Stimulated activated CD4-positive, alpha-beta T cell treated with anti-CD3 and anti-CD28 coated beads, Interleukin-2, amount 100 ng/mL, for 48 hours (primary cell): ENCODE data around the gene GPR148.
A peak's percentile ranks its signal among the peaks of the same experiment; 100 is the strongest.
"Not testable (repeated sequence)": the region's sequence is repeated elsewhere in the genome, so short reads cannot be mapped to it uniquely, and the experiment has no call there.

Source experiments
- DNase-seq, 2 donors: peaks; one replicate each; pipeline ENCODE4 v3.0.0-alpha.2; 2020

The GPR148 gene, protein sequence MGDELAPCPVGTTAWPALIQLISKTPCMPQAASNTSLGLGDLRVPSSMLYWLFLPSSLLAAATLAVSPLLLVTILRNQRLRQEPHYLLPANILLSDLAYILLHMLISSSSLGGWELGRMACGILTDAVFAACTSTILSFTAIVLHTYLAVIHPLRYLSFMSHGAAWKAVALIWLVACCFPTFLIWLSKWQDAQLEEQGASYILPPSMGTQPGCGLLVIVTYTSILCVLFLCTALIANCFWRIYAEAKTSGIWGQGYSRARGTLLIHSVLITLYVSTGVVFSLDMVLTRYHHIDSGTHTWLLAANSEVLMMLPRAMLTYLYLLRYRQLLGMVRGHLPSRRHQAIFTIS

DNA sequence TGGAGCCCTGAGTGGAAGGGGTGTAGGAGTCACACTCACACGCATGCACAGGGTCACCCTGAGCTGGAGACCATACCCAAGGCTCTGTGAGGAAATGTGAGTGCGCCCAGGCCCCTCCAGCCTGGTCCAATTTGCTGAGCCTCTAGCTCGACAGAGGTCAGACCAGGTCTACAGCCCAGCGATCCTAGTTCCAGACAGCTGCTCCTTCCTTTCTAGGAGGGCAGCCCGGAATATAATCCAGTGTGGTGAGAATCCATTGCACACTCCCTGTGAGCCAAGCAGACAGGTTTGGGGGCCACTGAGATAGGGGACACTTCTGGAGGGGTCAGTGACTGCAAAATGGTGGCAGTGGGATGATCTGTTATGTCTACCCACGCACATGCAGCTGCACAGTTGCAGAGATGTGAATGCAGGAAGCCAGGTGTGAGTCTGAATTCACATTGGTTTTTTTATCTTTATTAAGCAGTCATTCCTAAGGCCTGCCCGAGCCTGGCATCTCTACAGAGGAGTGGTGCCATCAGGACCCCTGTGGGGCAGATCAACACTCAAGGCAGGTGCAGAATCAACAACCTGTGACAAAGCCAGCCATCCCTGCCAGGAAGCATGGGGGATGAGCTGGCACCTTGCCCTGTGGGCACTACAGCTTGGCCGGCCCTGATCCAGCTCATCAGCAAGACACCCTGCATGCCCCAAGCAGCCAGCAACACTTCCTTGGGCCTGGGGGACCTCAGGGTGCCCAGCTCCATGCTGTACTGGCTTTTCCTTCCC, at the start of gene GPR148:
GPR148 (plus strand) TSS at position 522 of the 768 bp plus-strand sequence; CDS start at position 604, 82 bp downstream.
- no peak for DNase-seq

DNA sequence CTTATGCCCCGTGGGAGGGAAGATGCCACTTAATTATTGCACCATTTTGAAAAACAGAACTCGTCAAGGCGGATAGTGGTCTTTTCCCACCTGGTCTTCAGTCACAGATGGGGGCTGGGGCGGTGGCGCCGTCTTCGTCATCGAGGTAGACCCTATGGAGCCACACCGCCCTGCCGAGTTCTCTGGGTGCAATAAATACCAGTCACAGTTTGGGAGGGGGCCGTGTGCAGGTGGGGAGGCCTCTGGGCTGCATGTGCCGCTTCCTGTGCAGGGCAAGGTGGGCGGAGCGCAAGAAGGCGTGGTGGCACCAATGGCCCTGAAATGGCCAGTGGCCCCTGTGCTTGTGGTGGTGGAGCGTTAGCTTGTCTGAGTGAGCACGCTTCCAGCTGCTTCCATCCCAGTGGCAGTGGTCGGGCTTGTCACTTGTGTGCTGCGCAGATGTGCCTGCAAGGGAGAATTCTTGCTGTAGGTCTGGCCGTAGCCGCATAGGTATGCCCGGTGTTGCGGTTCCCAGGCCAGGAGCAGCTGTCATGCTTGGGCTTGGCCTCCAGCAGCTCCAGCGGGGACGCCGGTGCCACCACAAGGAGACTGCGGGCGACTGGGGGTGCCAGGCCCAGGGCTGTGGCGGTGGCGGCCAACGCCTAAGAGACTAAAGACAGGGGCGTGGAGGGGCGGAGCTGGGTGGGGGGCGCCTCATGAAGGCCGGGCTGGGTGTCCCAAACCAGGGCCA, 36.7 kb upstream of the GPR148 start:
- DNase-seq = not testable (repeated sequence)

DNA sequence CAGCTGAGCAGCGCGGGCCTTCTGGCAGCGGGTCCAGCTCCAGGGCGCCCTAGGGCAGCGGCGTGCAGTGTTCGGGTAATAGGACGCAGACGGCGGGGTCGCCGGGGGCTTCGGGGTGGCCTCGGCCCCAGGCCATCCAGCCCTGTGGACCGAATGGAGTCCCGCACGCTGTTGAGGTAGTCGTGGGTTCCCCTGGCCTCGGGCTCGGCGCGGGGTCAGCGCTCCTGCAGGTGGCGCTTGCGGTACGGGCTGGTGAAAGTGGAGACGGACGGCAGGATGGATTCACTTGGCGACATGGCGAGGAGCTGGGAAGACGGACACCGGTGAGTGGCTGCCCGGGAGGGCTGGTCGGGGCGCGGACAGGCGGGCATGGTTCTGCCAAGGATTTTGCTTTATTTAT, 35.4 kb upstream of the GPR148 start:
- DNase-seq = peak in 1 of 2 donors; percentile 10

DNA sequence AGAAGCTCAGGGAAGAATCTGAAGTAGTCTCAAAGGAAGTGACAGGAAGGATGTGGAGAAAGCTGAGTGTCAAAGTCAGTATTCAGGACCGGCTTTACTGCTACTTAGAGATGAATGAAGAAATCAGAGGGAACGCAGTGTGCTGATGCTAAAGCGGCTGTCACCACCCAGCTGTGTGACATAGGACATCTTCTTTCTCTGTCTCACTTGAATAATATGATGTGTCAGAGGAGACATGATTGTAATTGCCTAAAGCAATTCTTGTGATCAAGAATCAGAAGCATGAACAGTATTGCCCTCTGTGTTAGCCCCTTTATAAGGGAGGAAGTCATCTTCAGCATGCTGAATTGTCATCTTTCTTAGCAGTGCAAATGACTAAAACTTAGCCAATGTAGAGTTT, 25.6 kb upstream of the GPR148 start:
- not testable (repeated sequence) for DNase-seq

DNA sequence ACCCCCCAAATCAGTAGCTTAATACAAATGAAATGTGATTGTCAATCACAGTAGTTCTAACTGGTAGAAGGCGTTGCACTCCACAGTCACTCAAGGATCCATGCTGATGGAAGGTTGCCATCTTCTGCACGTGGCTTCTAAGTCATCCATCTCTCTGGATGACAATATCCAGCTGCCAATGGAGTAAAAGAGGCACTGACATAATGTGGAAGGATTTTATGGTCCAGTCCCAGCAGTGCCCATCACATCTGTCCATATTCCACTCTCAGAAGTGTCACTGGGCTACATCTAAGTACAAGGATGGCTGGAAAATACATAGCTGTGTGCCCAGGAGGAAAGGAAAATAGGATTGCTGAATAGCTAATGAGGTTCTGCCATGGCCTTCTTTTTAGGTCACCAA, 14.1 kb upstream of the GPR148 start:
- not testable (repeated sequence) for DNase-seq

DNA sequence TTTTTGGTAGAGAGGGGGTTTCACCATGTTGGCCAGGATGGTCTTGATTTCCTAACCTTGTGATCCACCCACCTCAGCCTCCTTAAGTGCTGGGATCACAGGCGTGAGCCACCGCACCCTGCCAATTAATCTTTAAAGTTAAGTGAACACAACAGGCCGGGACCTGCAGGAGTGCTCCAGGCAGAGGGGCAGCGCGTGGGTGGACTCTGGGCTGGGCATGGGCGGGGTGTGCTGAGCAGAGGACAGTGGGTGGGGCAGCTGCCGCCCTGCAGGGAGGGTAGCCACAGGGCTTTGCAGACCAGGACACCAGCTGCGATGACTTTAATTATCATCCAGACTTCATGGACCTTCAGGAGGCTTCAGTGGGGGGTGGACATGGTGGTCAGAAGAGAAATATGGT, 8.8 kb upstream of the GPR148 start:
- no peak for DNase-seq

DNA sequence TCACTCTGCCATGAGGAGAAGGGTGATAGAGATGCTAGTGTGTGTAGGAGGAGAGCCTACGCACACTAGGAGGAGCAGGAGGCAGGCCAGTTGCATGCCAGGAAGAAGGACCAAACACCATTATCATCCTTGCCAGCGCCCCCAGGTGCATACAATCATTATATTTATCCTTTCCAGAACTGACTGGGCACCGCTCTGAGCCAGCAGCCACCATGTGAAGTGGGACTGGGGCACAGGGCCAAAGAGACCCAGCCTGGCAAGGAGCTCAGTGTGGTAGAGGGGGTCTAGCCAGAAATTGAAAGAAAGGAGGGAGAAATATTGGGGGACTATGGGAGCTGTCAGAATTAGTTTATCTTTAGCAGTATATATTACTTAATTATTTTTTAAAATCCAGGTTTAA, 8.3 kb upstream of the GPR148 start:
- DNase-seq = no peak

DNA sequence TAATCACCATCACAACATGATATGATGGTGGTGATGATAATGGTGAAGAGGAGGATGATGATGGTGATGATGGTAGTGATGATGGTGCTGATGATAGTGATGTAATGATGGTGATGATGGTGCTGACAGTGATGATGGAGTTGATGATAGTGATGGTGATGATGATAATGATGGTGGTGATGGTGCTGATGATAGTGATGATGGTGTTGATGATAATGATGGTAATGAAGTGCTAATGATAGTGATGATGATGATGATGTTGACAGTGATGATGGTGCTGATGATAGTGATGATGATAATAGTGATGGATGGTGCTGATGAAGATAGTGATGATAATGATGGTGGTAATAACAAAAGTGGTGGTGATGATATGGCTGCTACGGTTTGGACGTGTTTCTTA, 4.4 kb upstream of the GPR148 start:
- DNase-seq = no peak

DNA sequence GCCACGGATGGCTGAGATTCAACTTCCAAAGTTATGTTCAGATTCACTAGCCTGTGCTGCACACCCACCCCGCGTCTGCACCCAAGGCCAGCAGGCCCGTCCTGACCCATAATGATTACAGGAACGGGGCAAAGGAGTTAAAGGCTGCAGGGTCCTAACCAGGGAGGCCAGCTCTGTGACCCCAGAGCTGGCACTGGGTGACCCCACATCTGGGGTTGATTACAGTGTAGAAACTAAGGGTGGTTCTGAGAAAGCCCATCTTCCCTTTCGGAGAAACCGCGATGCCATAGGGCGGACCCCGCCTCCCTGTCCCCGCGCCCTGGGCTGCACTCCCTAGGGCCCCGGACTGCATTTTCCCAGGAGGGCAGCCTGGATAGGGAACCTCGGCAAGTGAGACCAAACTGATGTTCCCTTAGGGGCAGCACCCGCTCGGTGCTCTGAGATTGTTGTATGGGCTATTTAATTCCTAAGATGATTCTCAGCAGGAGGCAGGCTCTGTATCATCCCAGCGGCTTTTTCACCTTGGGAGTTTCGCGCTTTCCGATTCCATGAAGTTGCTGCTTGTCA, 2.2 kb upstream of the GPR148 start:
- no peak for DNase-seq

DNA sequence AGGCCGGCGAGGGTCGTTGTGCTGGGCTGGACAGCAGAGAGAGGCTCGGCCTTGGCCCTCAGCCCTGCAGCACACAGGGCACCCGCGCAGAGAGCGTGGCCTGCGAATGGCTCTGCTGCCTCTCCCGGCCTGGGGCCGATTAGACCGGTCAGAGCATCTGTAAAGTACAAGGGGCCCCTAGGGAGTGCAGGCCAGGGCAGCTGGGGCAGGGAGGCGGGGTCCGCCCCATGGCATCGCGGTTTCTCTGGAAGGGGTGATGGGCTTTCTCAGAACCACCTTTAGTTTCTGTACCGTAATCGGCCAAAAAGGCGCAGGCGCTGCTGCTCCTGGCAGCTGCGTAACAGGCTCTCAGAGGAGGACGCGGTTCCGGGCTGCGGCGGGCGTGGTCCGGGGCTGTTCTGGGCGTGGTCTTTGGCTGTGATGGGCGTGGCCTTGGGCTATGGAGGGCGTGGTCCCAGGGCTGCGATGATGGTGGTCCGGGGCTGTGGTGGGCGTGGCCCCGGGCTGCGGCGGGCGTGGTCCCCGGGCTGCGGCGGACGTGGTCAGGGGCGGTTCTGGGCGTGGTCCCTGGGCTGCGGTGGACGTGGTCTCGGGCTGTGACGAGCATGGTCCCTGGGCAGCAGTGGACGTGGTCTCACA, 1.5 kb upstream of the GPR148 start:
- DNase-seq = peak; percentile 83 to 90

DNA sequence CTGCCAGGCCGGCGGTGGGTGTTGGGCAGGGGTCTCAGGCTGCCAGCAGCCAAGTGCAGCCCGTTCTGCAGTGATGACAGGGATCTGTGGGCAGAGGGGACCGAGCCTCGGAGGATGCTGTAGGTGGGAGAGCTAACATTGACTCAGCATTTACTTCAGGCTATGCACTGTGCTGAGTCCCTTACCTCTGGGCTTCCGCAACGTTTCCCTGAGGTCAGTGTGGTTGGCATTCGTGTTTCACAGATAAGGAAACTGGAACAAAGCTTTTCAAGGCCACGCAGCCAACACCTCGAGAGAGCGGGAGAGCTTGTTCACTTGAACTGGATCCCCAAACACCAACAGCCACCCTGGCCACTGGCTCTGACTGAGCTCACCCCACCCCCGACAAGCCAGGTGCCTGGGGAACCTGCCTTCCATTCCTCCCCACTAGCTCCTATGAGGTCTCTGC, 839 bp upstream of the GPR148 start:
- peak in 1 of 2 donors; percentile 17 for DNase-seq

DNA sequence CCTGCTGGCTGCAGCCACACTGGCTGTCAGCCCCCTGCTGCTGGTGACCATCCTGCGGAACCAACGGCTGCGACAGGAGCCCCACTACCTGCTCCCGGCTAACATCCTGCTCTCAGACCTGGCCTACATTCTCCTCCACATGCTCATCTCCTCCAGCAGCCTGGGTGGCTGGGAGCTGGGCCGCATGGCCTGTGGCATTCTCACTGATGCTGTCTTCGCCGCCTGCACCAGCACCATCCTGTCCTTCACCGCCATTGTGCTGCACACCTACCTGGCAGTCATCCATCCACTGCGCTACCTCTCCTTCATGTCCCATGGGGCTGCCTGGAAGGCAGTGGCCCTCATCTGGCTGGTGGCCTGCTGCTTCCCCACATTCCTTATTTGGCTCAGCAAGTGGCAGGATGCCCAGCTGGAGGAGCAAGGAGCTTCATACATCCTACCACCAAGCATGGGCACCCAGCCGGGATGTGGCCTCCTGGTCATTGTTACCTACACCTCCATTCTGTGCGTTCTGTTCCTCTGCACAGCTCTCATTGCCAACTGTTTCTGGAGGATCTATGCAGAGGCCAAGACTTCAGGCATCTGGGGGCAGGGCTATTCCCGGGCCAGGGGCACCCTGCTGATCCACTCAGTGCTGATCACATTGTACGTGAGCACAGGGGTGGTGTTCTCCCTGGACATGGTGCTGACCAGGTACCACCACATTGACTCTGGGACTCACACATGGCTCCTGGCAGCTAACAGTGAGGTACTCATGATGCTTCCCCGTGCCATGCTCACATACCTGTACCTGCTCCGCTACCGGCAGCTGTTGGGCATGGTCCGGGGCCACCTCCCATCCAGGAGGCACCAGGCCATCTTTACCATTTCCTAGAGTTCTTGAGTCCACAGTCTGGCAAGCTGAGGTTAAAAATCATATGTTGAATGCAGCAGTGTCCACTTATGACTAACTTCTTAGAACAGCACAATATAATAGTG, 741 bp downstream of the GPR148 start:
- DNase-seq = no peak

DNA sequence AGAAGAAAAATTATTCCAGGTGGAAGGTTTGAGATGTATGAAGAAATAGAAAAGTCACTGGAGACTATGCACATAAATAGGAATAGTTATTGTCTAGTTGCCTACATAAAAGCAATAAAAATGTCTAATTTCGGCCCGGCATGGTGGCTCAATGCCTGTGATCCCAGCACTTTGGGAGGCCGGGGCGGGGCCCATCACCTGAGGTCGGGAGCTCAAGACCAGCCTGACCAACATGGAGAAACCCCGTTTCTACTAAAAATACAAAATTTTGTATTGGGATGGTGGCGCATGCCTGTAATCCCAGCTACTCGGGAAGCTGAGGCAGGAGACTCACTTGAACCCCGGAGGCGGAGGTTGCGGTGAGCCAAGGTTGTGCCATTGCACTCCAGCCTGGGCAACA, 3.4 kb downstream of the GPR148 start:
- not testable (repeated sequence) for DNase-seq

DNA sequence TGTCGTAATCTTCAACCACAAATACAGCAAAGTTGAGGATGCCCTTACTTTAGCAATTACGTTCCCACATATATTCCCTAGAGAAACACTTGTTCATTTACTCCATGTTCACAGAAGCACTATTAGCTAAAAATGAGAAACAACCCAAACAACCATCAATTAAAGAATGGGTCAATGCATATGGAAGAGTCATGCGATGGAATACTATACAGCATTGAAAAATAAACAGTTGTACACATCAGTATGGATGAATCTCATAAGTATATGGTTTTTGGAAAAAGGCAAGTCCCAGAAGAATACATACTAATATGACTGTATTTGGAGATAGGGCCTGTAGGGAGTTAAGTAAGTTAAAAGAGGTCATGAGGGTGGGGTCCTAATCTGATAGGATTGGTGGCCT, 6.3 kb downstream of the GPR148 start:
- DNase-seq = no peak

DNA sequence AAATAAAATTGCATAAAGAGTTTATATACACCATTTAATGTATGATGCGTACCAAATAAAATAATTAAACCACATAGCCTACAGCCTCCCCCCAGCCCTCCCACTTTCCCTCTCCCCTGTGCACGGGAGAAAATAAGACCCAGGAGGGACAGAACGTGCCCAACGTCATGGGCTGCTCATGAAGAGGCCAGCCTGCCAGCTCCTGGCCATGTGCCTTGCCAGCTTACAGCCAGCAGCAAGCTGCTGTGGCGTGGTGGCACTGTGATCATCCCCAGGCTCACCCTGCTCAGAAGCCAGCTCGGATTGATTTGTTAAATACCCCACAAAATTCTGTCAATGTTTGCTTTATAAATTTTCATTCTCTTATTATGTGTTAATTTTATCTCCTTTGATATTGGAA, 7.6 kb downstream of the GPR148 start:
- DNase-seq = no peak

DNA sequence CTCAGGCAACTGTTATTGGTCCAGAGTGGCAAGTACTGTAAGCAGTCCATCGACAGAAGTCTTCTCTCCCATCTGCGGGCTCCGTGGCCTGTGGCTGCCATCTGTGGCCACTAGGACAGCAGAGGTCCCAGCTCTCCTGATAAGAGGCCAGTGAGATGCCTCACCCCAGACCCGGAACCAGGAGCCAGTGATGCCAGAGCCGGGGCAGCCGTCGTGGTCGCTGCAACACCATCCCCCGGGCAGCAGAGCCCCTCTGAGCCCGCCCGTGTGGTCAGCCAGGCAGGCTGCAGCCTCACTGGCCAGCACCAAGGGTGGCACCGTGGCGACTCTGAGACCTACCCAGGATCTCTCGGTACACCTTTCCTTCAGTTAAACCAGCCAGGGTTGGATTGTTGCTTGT, 8.7 kb downstream of the GPR148 start:
- no peak for DNase-seq

DNA sequence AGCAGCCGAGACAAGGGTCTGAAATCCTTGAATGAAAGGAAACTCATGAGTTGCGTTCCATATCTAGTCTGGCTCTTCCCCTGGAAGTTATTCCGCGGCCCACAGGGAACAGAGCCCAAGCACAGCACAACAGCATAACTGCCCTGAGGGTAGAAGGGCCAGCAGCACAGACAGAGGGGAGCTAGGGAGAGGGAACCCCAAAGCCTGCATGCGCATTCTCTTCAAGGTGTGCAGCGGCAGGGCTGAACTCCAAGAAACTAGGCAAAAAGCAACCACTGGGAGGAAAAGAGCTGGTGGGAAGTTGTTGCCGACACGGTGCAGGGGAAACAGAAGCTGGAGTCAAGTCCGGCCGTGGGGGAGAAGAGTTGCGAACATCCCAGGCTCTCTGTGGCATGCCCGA, 11.8 kb downstream of the GPR148 start:
- DNase-seq = no peak

DNA sequence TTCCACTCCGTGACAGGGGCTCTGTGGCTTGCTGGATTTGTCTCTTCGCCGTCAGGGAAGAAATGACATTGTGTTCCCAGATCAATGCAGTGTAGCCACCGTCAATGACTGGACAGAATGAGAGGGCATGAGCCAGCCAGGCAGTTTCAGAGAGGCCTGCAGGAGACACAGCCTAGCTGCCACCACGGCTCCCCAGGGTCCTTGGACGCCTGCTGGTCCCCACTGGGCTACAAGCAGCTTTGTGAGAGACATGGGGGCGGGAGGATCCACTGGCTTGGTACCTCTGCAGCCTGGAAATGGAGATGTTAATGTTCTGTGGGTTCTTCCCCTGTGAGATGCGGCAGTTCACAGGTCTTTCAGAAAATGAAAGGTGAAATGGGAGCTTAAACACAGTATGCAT, 14.4 kb downstream of the GPR148 start:
- no peak for DNase-seq

DNA sequence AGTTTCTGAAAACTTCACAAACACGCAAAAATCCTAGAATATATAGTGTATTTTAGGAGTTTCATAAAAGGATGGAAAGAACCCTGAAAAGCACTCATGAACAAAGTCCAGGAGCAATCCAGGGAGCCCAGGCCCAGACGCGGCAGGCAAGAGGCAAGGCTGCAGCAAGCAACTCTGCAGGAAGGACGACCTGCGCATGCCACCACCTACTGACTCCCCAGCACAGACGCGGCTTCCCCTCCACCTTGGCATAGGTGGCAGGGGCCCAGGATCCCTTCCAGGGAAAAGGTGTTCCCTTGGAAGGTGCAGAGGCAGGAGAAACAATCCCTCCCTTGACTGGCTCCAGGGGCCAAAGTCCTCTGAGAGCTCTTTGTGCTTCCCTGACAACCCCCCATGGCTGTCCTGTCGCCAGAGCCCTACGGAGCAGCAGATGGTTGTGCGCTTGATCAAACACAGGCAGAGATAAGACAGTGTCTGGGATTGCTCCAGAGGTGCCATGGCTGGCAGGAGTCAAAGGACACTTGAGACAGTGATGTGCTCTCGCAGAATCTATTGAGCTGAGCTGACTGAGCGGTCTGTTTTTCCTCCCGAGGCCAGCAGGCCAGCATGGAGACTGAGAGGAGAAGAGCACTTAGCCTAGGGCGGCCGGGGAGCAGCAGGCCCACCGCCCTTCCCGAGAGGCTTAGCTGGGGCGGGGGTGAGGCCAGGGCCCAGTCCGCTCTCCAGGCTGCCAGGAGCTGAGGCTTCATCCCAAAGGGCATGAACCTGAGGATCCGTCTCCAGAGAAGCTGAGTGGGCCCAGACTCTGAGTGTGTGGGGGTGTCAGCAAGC, 15.6 kb downstream of the GPR148 start:
- no peak for DNase-seq

DNA sequence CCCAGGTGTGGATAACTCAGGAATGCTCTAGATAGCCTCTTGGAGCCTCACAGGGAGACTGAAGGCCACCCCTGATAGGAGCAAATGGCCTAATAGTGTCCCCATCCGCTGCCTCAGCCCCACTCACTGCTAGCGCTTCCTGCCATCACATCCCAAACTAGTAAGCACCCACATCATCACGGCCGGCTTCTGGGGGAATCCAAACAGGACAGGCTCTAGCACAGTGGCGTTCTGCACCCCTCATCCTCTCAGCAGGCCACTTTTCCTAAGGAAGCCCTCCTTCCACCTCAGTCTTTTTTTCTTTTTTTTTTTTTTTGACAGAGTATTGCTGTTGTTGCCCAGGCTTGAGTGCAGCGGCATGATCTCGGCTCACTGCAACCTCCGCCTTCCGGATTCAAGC, 20.2 kb downstream of the GPR148 start:
- DNase-seq = no peak

DNA sequence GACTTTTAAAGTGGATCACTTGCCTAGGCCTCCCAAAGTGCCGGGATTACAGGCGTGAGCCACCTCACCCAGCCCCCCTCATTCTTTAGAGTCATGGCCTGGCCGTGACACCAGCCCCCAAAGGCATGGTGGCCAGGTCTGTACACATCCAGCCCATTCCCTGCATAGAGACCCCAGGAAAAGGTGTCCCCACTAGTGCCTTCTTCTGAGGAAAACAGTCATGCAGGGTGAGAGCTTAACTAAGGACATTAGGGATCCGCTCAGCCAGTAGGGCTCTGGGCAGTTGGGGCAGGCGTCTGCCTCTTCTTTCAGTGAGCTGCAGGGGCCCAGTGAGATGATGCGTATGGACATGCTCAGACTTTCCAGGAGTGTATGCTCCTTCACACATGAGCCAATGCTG, 20.8 kb downstream of the GPR148 start:
- no peak for DNase-seq
